ENCODE results near the gene TEKTIP1.

Gene TEKTIP1

GRCh38 chr19:3520166-3521103, 18.5 kb upstream of the TEKTIP1 start:
- no peak for TF ChIP-seq CTCF (conservative IDR thresholded peaks at IDR 0.05; ENCODE audit: low read depth, low read length)
- no peak overlapping the region for H3K4me3 ChIP-seq (ENCODE audit: low read length)
- DNase-seq (ENCODE audit: low read depth): no peak

- DNase-seq (ENCODE audit: low read depth): no peak
- TF ChIP-seq CTCF (conservative IDR thresholded peaks at IDR 0.05; ENCODE audit: low read depth, low read length): no peak
- no peak overlapping the region for H3K4me3 ChIP-seq (ENCODE audit: low read length)
Observed at GRCh38 chr19:3521104-3521445, 17.9 kb upstream of the TEKTIP1 start.

GRCh38 chr19:3522421-3523360, 16.3 kb upstream of the TEKTIP1 start:
- no peak for TF ChIP-seq CTCF (conservative IDR thresholded peaks at IDR 0.05; ENCODE audit: low read depth, low read length)
- no peak for DNase-seq (ENCODE audit: low read depth)
- H3K4me3 ChIP-seq (ENCODE audit: low read length): no peak overlapping the region

GRCh38 chr19:3523361-3524077, 15.5 kb upstream of the TEKTIP1 start:
- no peak overlapping the region for H3K4me3 ChIP-seq (ENCODE audit: low read length)
- TF ChIP-seq CTCF (conservative IDR thresholded peaks at IDR 0.05; ENCODE audit: low read depth, low read length): no peak
- DNase-seq (ENCODE audit: low read depth): no peak

- TF ChIP-seq CTCF (conservative IDR thresholded peaks at IDR 0.05; ENCODE audit: low read depth, low read length): no peak
- no peak for DNase-seq (ENCODE audit: low read depth)
- no peak overlapping the region for H3K4me3 ChIP-seq (ENCODE audit: low read length)
Observed at GRCh38 chr19:3524078-3524842, 14.7 kb upstream of the TEKTIP1 start.

- TF ChIP-seq CTCF (conservative IDR thresholded peaks at IDR 0.05; ENCODE audit: low read depth, low read length): no peak
- no peak overlapping the region for H3K4me3 ChIP-seq (ENCODE audit: low read length)
- DNase-seq (ENCODE audit: low read depth): no peak
Observed at GRCh38 chr19:3524904-3525451, 14.0 kb upstream of the TEKTIP1 start.

Measured in retinal pigment epithelial cell (primary cell).